K562 (cell line): ENCODE measurements around the gene VSTM2B. TPM values are rescaled to one million over a fixed set of nuclear protein-coding genes. Genes with fewer than 3 reads are reported as not detected.

Source experiments
- ATAC-seq: fragments of 200-7000 bp; cut with Tn5 transposase; 3 replicates; pipeline ENCODE4 v1.9.1; 2020; ENCODE audit warnings: moderate library complexity
- BruUV-seq: library from RNA; stranded (reverse); fragments of 400-500 nt; replicated peaks from 2 replicates; lab custom pipeline; 2021; lab: Mats Ljungman, UMichigan
- CTCF ChIA-PET: fragments of 300-600 bp; formaldehyde crosslinking; extraction: SDS; loops from one replicate; lab custom pipeline; 2021; ENCODE audit warnings: low intra/inter-chr PET ratio; lab: Yijun Ruan, JAX
- POLR2A ChIA-PET: fragments of 300-600, 350-650 bp; sonication (Branson Sonifier 250); formaldehyde crosslinking; extraction: SDS; loops from one replicate; lab custom pipeline; 2021; ENCODE audit warnings: antibody characterized with exemption, inconsistent platforms; lab: Yijun Ruan, JAX
- DNase-seq, 4 experiments: peaks; one replicate each; pipeline versions ENCODE4 v3.0.0 to v3.0.0-alpha.2; 2011 to 2018; ENCODE audit warnings: low spot score in 3 of 4, mixed read lengths in 3 of 4; ENCODE audit errors: extremely low read depth in 1 of 4
- FAIRE-seq: peaks from 2 replicates; lab custom pipeline; 2011; peaks lifted over from hg19 to GRCh38; lab: Jason Lieb, UNC
- H2AFZ ChIP-seq: 2 replicates; pipeline ENCODE4 v1.6.0; 2011; ENCODE audit warnings: low read depth, low read length, control low read depth, inconsistent platforms
- H3K27ac ChIP-seq: fragments of 200-600 bp; 3 replicates; pipeline ENCODE4 v1.8.0; 2011; ENCODE audit warnings: low read depth, mild to moderate bottlenecking, control low read depth, inconsistent platforms, low read length, moderate library complexity, mixed read lengths; ENCODE audit errors: extremely low read depth
- H3K27me3 ChIP-seq, 2 experiments: fragments of 300-600 bp in 1 of 2; 2 replicates in 1 of 2; 3 replicates in 1 of 2; pipeline versions ENCODE4 v1.6.0 to v1.8.0; 2011; ENCODE audit warnings: inconsistent platforms in 2 of 2, low read length in 2 of 2, mild to moderate bottlenecking in 1 of 2, mixed read lengths in 1 of 2, moderate library complexity in 1 of 2; ENCODE audit not compliant: control insufficient read depth in 2 of 2, insufficient read depth in 2 of 2
- H3K36me3 ChIP-seq: fragments of 300-600 bp; 3 replicates; pipeline ENCODE4 v1.8.0; 2011; ENCODE audit warnings: mild to moderate bottlenecking, low read length, inconsistent platforms; ENCODE audit not compliant: control insufficient read depth, insufficient read depth
- H3K4me1 ChIP-seq, 2 experiments: fragments of 200-600 bp in 1 of 2; replicated peaks in 1 of 2; 2 replicates in 1 of 2; 3 replicates in 1 of 2; pipeline versions ENCODE4 v1.5.1 to v1.8.0; 2011; ENCODE audit warnings: inconsistent platforms in 2 of 2, low read length in 2 of 2, mild to moderate bottlenecking in 1 of 2, mixed read lengths in 1 of 2, moderate library complexity in 1 of 2; ENCODE audit not compliant: control insufficient read depth in 2 of 2, insufficient read depth in 2 of 2
- H3K4me2 ChIP-seq: 2 replicates; pipeline ENCODE4 v1.6.1; 2011; ENCODE audit warnings: low read length, control low read depth, inconsistent platforms, mixed read lengths; ENCODE audit not compliant: insufficient read depth
- H3K4me3 ChIP-seq: fragments of 200-600 bp; sonication (generic), shearing (Covaris generic); 2 replicates; pipeline ENCODE4 v1.5.1; 2016; ENCODE audit warnings: control low read depth, inconsistent platforms
- H3K79me2 ChIP-seq: fragments of 200-600 bp; 3 replicates; pipeline ENCODE4 v1.8.0; 2011; ENCODE audit warnings: low read length, inconsistent platforms; ENCODE audit not compliant: control insufficient read depth, insufficient read depth
- H3K9ac ChIP-seq, 2 experiments: 2 replicates each; pipeline versions ENCODE4 v1.6.0 to v1.6.1; 2011; ENCODE audit warnings: low read depth in 2 of 2, low read length in 2 of 2, control low read depth in 1 of 2, inconsistent platforms in 1 of 2, mild to moderate bottlenecking in 1 of 2, mixed read lengths in 1 of 2; ENCODE audit not compliant: insufficient read depth in 1 of 2
- H3K9me1 ChIP-seq: one replicate; pipeline ENCODE4 v1.6.0; 2011; ENCODE audit warnings: inconsistent platforms, mild to moderate bottlenecking, low read length, moderate library complexity; ENCODE audit not compliant: control insufficient read depth, insufficient read depth
- H3K9me3 ChIP-seq: replicated peaks from 2 replicates; pipeline ENCODE4 v1.5.1; 2011; ENCODE audit warnings: low read depth, low read length, inconsistent platforms; ENCODE audit not compliant: control insufficient read depth, insufficient read depth
- H4K20me1 ChIP-seq: replicated peaks from 2 replicates; pipeline ENCODE4 v1.6.1; 2011; ENCODE audit warnings: low read length, inconsistent platforms, mixed read lengths; ENCODE audit not compliant: control insufficient read depth, insufficient read depth
- BACH1 ChIP-seq: fragments of 200-800 bp; sonication (Bioruptor generic); IDR thresholded peaks from 2 replicates; pipeline ENCODE4 v1.6.1; 2016; ENCODE audit warnings: missing genetic modification characterization, missing compliant biosample characterization
- EP400 ChIP-seq: fragments of 450-650 bp; IDR thresholded peaks from 2 replicates; pipeline ENCODE4 v1.6.1; 2017; ENCODE audit warnings: antibody characterized with exemption, mild to moderate bottlenecking, moderate library complexity
- GABPA ChIP-seq: fragments of 200-800 bp; sonication (Bioruptor generic); conservative IDR thresholded peaks from 2 replicates; pipeline ENCODE4 v1.6.1; 2016; ENCODE audit warnings: low read depth, missing genetic modification characterization, missing compliant biosample characterization
- HDAC2 ChIP-seq: fragments of 450-650 bp; IDR thresholded peaks from 2 replicates; pipeline ENCODE4 v1.6.1; 2016; ENCODE audit warnings: mild to moderate bottlenecking
- MAFG ChIP-seq: fragments of 450-650 bp; conservative IDR thresholded peaks from 2 replicates; pipeline ENCODE4 v1.6.1; 2016; ENCODE audit warnings: missing genetic modification characterization, missing compliant biosample characterization
- MEIS2 ChIP-seq: fragments of 450-650 bp; IDR thresholded peaks from 2 replicates; pipeline ENCODE4 v1.6.1; 2014; ENCODE audit warnings: mild to moderate bottlenecking; ENCODE audit not compliant: partially characterized antibody
- TEAD1 ChIP-seq, 2 experiments: fragments of 450-650 bp in 1 of 2; sonication (generic) in 1 of 2; formaldehyde crosslinking; IDR thresholded peaks; 2 replicates each; pipeline versions ENCODE4 v1.4.0 to v1.8.0; 2020 to 2022; ENCODE audit warnings: mild to moderate bottlenecking in 2 of 2, missing genetic modification reagents in 1 of 2
- ZFPM2 ChIP-seq: fragments of 250-450 bp; sonication (Bioruptor Pico); IDR thresholded peaks from 2 replicates; pipeline ENCODE4 v1.5.1; 2022; ENCODE audit warnings: mild to moderate bottlenecking
- WGBS: fragments of 100-300 bp; shearing (Covaris generic); methylation state at CpG from one replicate; pipeline ENCODE4 v1.1.6; 2016; ENCODE audit warnings: low coverage, mixed read lengths; ENCODE audit not compliant: insufficient coverage; ENCODE audit errors: missing lambda C conversion rate; 5-methylcytosine and 5-hydroxymethylcytosine counted together
- in situ Hi-C: fragments of 300-500 bp; cut with MboI; formaldehyde crosslinking; loops from 4 replicates; pipeline ENCODE4 v1.15.0; 2018; ENCODE audit warnings: inconsistent platforms, mixed read lengths
- intact Hi-C: fragments of 100-400 bp; cut with micrococcal nuclease; formaldehyde crosslinking; loops from 2 replicates; pipeline ENCODE4 v1.14.2; 2022
- polyA plus RNA-seq, 8 experiments: library from polyadenylated mRNA; depleted of rRNA in 4 of 8; stranded (reverse) in 5 of 8; unstranded in 3 of 8; fragments of >200 nt; fragmentation: Nextera tagmentation in 2 of 8; fragmentation: Illumina TruSeq in 1 of 8; extraction: Ambion mirVana in 2 of 8; extraction: Trizol in 1 of 8; gene quantifications; 2 replicates each; pipeline versions ENCODE4 v1.2.1 to v1.2.3, GENCODE V29; 2011 to 2014; ENCODE audit warnings: inconsistent platforms in 1 of 8, missing spikeins in 1 of 8
- total RNA-seq, 7 experiments: library from RNA; depleted of rRNA in 6 of 7; stranded (reverse); fragments of >200 nt in 6 of 7; fragmentation: Illumina TruSeq in 2 of 7; extraction: Trizol in 2 of 7; gene quantifications; 2 replicates each; pipeline versions ENCODE4 v1.2.1 to v1.2.3, GENCODE V29; 2011 to 2021; ENCODE audit warnings: low replicate concordance in 1 of 7
- TF ChIP-seq, protein P1 (sequence below): sonication (generic); formaldehyde crosslinking; IDR thresholded peaks from 2 replicates; pipeline ENCODE4 v1.8.1; 2022; ENCODE audit warnings: missing genetic modification reagents
- TF ChIP-seq, protein P2 (sequence below): fragments of 450-650 bp; IDR thresholded peaks from 2 replicates; pipeline ENCODE4 v1.6.1; 2016; ENCODE audit warnings: mild to moderate bottlenecking, moderate library complexity

Gene VSTM2B
- total and polyA plus RNA-seq, 9 of the 15 experiments (the other 6 are each of a cell fraction or from before 2014, with no cell fraction given) = not detected

GRCh38 chr19:29516821-29517395 is 8.9 kb upstream of the VSTM2B start:
- no peak overlapping the region for H3K4me2 ChIP-seq
- H3K36me3 ChIP-seq = no peaks in the 10 kb centered on the region
- no peak overlapping the region for H2AFZ ChIP-seq
- H3K27me3 ChIP-seq = peaks cover 0 to 6% of the 10 kb centered on the region in 2 experiments; a peak in 2 of 5 replicates
- FAIRE-seq (no peak), ATAC-seq (no peak; the same call in 2 of the 3 replicates), DNase-seq (no peak)
- H3K4me3 ChIP-seq = no peak overlapping the region
- POLR2A ChIA-PET = interaction anchor here (0.7 kb wide), 1 partner anchor 228 kb away, joined by 4 read pairs; no protein-coding TSS in a partner anchor
- intact Hi-C loops (no loop called here), in situ Hi-C loops (no loop called here)
- no peaks in the 10 kb centered on the region for H3K9me3 ChIP-seq
- CTCF ChIA-PET = no interaction called here
- no peaks in the 10 kb centered on the region for H3K4me1 ChIP-seq
- H3K27ac ChIP-seq = no peak overlapping the region
- 2% methylated on average over 9 of the region's 9 CpGs for WGBS
- H3K9me1 ChIP-seq = no peaks in the 10 kb centered on the region
- H3K79me2 ChIP-seq = no peaks in the 10 kb centered on the region
- no TSS peak for BruUV-seq
- H4K20me1 ChIP-seq = 0 out of 2 replicates have a peak, but pooled peaks cover 3% of the 10 kb centered on the region
- H3K9ac ChIP-seq = no peak overlapping the region
- TF ChIP-seq, protein P1, sequence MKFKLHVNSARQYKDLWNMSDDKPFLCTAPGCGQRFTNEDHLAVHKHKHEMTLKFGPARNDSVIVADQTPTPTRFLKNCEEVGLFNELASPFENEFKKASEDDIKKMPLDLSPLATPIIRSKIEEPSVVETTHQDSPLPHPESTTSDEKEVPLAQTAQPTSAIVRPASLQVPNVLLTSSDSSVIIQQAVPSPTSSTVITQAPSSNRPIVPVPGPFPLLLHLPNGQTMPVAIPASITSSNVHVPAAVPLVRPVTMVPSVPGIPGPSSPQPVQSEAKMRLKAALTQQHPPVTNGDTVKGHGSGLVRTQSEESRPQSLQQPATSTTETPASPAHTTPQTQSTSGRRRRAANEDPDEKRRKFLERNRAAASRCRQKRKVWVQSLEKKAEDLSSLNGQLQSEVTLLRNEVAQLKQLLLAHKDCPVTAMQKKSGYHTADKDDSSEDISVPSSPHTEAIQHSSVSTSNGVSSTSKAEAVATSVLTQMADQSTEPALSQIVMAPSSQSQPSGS = no peak
- TF ChIP-seq HDAC2 = no peak
- TF ChIP-seq EP400 = no peak
- no peak for TF ChIP-seq MAFG
- no peak for TF ChIP-seq BACH1 (tag)
- TF ChIP-seq TEAD1 (CRISPR knock-in tag; IDR thresholded peaks at IDR 0.05) = no peak
- TF ChIP-seq, protein P2, sequence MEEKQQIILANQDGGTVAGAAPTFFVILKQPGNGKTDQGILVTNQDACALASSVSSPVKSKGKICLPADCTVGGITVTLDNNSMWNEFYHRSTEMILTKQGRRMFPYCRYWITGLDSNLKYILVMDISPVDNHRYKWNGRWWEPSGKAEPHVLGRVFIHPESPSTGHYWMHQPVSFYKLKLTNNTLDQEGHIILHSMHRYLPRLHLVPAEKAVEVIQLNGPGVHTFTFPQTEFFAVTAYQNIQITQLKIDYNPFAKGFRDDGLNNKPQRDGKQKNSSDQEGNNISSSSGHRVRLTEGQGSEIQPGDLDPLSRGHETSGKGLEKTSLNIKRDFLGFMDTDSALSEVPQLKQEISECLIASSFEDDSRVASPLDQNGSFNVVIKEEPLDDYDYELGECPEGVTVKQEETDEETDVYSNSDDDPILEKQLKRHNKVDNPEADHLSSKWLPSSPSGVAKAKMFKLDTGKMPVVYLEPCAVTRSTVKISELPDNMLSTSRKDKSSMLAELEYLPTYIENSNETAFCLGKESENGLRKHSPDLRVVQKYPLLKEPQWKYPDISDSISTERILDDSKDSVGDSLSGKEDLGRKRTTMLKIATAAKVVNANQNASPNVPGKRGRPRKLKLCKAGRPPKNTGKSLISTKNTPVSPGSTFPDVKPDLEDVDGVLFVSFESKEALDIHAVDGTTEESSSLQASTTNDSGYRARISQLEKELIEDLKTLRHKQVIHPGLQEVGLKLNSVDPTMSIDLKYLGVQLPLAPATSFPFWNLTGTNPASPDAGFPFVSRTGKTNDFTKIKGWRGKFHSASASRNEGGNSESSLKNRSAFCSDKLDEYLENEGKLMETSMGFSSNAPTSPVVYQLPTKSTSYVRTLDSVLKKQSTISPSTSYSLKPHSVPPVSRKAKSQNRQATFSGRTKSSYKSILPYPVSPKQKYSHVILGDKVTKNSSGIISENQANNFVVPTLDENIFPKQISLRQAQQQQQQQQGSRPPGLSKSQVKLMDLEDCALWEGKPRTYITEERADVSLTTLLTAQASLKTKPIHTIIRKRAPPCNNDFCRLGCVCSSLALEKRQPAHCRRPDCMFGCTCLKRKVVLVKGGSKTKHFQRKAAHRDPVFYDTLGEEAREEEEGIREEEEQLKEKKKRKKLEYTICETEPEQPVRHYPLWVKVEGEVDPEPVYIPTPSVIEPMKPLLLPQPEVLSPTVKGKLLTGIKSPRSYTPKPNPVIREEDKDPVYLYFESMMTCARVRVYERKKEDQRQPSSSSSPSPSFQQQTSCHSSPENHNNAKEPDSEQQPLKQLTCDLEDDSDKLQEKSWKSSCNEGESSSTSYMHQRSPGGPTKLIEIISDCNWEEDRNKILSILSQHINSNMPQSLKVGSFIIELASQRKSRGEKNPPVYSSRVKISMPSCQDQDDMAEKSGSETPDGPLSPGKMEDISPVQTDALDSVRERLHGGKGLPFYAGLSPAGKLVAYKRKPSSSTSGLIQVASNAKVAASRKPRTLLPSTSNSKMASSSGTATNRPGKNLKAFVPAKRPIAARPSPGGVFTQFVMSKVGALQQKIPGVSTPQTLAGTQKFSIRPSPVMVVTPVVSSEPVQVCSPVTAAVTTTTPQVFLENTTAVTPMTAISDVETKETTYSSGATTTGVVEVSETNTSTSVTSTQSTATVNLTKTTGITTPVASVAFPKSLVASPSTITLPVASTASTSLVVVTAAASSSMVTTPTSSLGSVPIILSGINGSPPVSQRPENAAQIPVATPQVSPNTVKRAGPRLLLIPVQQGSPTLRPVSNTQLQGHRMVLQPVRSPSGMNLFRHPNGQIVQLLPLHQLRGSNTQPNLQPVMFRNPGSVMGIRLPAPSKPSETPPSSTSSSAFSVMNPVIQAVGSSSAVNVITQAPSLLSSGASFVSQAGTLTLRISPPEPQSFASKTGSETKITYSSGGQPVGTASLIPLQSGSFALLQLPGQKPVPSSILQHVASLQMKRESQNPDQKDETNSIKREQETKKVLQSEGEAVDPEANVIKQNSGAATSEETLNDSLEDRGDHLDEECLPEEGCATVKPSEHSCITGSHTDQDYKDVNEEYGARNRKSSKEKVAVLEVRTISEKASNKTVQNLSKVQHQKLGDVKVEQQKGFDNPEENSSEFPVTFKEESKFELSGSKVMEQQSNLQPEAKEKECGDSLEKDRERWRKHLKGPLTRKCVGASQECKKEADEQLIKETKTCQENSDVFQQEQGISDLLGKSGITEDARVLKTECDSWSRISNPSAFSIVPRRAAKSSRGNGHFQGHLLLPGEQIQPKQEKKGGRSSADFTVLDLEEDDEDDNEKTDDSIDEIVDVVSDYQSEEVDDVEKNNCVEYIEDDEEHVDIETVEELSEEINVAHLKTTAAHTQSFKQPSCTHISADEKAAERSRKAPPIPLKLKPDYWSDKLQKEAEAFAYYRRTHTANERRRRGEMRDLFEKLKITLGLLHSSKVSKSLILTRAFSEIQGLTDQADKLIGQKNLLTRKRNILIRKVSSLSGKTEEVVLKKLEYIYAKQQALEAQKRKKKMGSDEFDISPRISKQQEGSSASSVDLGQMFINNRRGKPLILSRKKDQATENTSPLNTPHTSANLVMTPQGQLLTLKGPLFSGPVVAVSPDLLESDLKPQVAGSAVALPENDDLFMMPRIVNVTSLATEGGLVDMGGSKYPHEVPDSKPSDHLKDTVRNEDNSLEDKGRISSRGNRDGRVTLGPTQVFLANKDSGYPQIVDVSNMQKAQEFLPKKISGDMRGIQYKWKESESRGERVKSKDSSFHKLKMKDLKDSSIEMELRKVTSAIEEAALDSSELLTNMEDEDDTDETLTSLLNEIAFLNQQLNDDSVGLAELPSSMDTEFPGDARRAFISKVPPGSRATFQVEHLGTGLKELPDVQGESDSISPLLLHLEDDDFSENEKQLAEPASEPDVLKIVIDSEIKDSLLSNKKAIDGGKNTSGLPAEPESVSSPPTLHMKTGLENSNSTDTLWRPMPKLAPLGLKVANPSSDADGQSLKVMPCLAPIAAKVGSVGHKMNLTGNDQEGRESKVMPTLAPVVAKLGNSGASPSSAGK = no peak
- TF ChIP-seq ZFPM2 (CRISPR knock-in tag) = no peak
- no peak for TF ChIP-seq GABPA (tag)
- TF ChIP-seq MEIS2 = no peak
